Daoy (cell line): ENCODE results near the gene FIGNL2. TPM values are rescaled to one million over a fixed set of nuclear protein-coding genes. Genes with fewer than 3 reads are reported as not detected.

Experiments used
- DNase-seq: peaks from one replicate; pipeline ENCODE4 v3.0.0-alpha.2; 2015; ENCODE audit warnings: low read depth
- total RNA-seq: library from RNA; depleted of rRNA; stranded (reverse); fragments of >200 nt; shearing (Covaris generic); gene quantifications from 2 replicates; pipeline ENCODE4 v1.2.3, GENCODE V29; 2014; rRNA removed

Gene FIGNL2
- total RNA-seq, 1 experiment from 2014 or later: not detected

- peak; percentile 13 for DNase-seq
Measured at GRCh38 chr12:51773145-51773869, 75.2 kb downstream of the FIGNL2 start.

GRCh38 chr12:51771008-51771407 lies 77.5 kb downstream of the FIGNL2 start:
- DNase-seq: no peak

Other genes starting within 250 kb of the FIGNL2 start
- not detected in 2 replicates for gene ANKRD33, start 39.4 kb upstream of the FIGNL2 start, total RNA-seq
- gene ACVRL1, start 58.8 kb upstream of the FIGNL2 start, total RNA-seq: 1.7 and 2.9 TPM in 2 replicates
- 6.3 and 11.5 TPM in 2 replicates for gene ACVR1B, start 103.0 kb upstream of the FIGNL2 start, total RNA-seq
- gene TAMALIN, start 158.2 kb upstream of the FIGNL2 start, total RNA-seq: 1.1 and 2.1 TPM in 2 replicates
- 1.1 and 5.1 TPM in 2 replicates for gene NR4A1, start 202.7 kb upstream of the FIGNL2 start, total RNA-seq
- gene ATG101, start 221.3 kb upstream of the FIGNL2 start, total RNA-seq: 156 and 160 TPM in 2 replicates
- gene SMIM41, start 231.0 kb upstream of the FIGNL2 start, total RNA-seq: not detected in 2 replicates